Activated naive CD4-positive, alpha-beta T cell treated with anti-CD3 and anti-CD28 coated beads, Interleukin-2, amount 50 U/mL, for 24 hours (primary cell): ENCODE data around the gene CNOT11.

Experiments
- H3K27ac Mint-ChIP-seq: one replicate; pipeline ENCODE4 v1.8.0; 2021; ENCODE audit warnings: mild to moderate bottlenecking, mixed read lengths
- H3K27me3 Mint-ChIP-seq: one replicate; pipeline ENCODE4 v1.8.0; 2021; ENCODE audit warnings: mixed read lengths
- H3K36me3 Mint-ChIP-seq: one replicate; pipeline ENCODE4 v1.8.0; 2021; ENCODE audit warnings: mixed read lengths
- H3K4me1 Mint-ChIP-seq: one replicate; pipeline ENCODE4 v1.8.0; 2021; ENCODE audit warnings: mixed read lengths
- H3K4me3 Mint-ChIP-seq: one replicate; pipeline ENCODE4 v1.8.0; 2021; ENCODE audit warnings: mild to moderate bottlenecking, mixed read lengths
- H3K9me3 Mint-ChIP-seq: one replicate; pipeline ENCODE4 v1.8.0; 2021; ENCODE audit warnings: mixed read lengths

Gene CNOT11

DNA sequence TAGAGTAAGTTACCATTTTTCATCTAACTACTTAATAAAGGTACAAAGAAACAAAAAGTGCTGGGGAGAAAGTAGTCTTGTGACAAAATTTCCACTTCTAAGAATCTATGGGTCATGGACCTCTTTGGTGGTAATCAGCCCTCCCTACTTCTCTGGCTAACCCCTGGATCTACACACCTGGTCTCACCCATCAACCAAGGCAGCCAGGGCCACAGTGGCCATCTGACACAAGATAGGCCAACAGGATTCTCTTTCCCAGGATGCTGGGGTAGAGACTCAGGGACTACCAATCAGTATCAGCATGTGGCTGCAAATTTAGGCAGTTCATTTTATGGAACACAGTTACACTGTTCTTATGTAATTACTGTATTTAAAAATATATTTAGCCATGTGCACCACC lies 38.0 kb downstream of the CNOT11 start:
- Mint-ChIP-seq H3K9me3 (no peaks in the 10 kb centered on the region), H3K4me1 (peaks cover 37% of the 10 kb centered on the region), H3K27ac (no peak overlapping the region), H3K36me3 (peaks cover 18% of the 10 kb centered on the region), H3K27me3 (no peaks in the 10 kb centered on the region), H3K4me3 (no peak overlapping the region)

DNA sequence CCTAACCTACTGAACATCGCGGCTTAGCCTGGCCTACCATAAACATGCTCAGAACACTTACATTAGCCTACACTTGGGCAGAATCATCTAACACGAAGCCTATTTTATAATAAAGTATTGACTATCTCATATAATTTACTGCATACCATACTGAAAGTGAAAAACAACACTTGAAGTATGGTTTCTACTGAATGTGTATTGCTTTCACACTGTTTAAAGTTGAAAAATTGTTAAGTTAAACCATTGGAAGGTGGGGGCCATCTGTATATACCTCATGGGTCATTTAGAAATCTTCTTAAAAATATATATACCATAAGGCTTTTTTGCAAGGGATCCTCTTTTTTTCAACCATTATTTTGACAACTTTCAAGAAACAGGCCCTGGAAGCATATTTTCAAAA lies 39.3 kb downstream of the CNOT11 start:
- H3K4me3 Mint-ChIP-seq, result no peak overlapping the region
- no peaks in the 10 kb centered on the region for H3K27me3 Mint-ChIP-seq
- no peak overlapping the region for H3K27ac Mint-ChIP-seq
- peaks cover 42% of the 10 kb centered on the region for H3K4me1 Mint-ChIP-seq
- H3K9me3 Mint-ChIP-seq, result no peaks in the 10 kb centered on the region
- peaks cover 18% of the 10 kb centered on the region for H3K36me3 Mint-ChIP-seq

- H3K9me3 Mint-ChIP-seq, result no peaks in the 10 kb centered on the region
- H3K36me3 Mint-ChIP-seq, result peaks cover 17% of the 10 kb centered on the region
- H3K4me3 Mint-ChIP-seq, result no peak overlapping the region
- no peak overlapping the region for H3K27ac Mint-ChIP-seq
- peaks cover 48% of the 10 kb centered on the region for H3K4me1 Mint-ChIP-seq
- no peaks in the 10 kb centered on the region for H3K27me3 Mint-ChIP-seq
Measured at GRCh38 chr2:101293544-101293943, 40.9 kb downstream of the CNOT11 start.

- Mint-ChIP-seq H3K4me1 (peaks cover 56% of the 10 kb centered on the region), H3K27ac (no peak overlapping the region), H3K27me3 (no peaks in the 10 kb centered on the region), H3K36me3 (peaks cover 14% of the 10 kb centered on the region), H3K4me3 (no peak overlapping the region), H3K9me3 (no peaks in the 10 kb centered on the region)
Measured at GRCh38 chr2:101294861-101295260, 42.2 kb downstream of the CNOT11 start.

DNA sequence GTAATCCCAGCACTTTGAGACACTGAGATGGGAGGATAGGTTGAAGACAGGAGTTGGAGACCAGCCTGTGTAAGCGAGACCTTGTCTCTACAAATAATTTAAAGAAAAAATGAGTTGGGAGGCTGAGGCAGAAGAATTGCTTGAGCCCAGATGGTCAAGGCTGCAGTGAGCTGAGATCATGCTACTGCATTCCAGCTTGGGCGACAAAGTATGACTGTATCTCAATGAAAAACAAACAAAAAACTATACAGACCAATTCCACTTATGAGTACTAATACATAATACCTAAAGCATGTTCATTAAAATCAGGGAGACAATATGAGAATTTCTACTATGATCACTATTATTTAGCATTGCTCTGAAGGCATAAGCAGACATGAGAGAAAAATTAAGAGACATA lies 43.2 kb downstream of the CNOT11 start:
- no peaks in the 10 kb centered on the region for H3K9me3 Mint-ChIP-seq
- H3K27ac Mint-ChIP-seq, result peak overlapping the region; percentile 56
- peaks cover 66% of the 10 kb centered on the region for H3K4me1 Mint-ChIP-seq
- no peak overlapping the region for H3K4me3 Mint-ChIP-seq
- H3K27me3 Mint-ChIP-seq, result no peaks in the 10 kb centered on the region
- peaks cover 10% of the 10 kb centered on the region for H3K36me3 Mint-ChIP-seq

- Mint-ChIP-seq H3K4me1 (peaks cover 70% of the 10 kb centered on the region), H3K27ac (no peak overlapping the region), H3K36me3 (peaks cover 10% of the 10 kb centered on the region), H3K27me3 (no peaks in the 10 kb centered on the region), H3K9me3 (no peaks in the 10 kb centered on the region), H3K4me3 (peak overlapping the region; percentile 47)
Measured at GRCh38 chr2:101296371-101296770, 43.7 kb downstream of the CNOT11 start.

DNA sequence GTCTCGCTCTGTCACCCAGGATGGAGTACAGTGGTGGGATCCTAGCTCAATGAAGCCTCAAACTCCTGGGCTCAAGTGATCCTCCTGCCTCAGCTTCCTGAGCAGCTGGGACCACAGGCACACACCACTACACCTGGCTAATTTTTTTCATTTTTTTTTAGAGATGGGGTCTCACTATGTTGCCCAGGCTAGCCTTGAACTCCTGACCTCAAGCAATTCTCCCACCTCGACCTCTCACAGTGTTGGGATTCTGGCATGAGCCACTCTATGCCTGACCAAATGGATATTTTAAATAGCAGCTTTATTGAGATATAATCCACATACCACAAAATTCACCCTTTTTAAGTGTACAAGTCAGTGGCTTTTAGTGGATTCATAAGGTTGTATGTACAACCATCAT lies 44.7 kb downstream of the CNOT11 start:
- H3K27ac Mint-ChIP-seq, result no peak overlapping the region

DNA sequence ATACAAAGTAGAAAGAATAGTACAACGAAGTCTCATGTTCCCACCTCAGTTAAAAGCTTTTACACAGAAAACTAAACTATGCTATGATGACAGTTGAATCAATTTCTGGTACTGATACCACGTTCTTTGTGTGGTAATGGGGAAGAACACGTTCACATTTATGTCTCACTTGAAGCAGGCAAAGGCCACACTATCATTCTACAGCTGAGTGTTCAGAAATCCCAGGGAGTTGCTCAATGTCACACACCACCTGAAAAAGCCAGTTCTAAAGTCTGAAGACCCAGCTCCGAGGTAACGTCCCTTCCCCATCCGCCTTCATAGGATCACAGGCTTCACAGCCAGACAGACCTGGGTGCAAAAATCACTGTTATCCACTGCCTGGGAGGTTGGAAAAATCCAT lies 46.9 kb downstream of the CNOT11 start:
- H3K4me3 Mint-ChIP-seq, result peak overlapping the region; percentile 68
- peaks cover 12% of the 10 kb centered on the region for H3K36me3 Mint-ChIP-seq
- H3K27me3 Mint-ChIP-seq, result no peaks in the 10 kb centered on the region
- peaks cover 92% of the 10 kb centered on the region for H3K4me1 Mint-ChIP-seq
- H3K9me3 Mint-ChIP-seq, result no peaks in the 10 kb centered on the region
- H3K27ac Mint-ChIP-seq, result peak overlapping the region; percentile 52

More for the DNA sequence above, 44.7 kb downstream of the CNOT11 start:
- H3K9me3 Mint-ChIP-seq, result no peaks in the 10 kb centered on the region
- H3K36me3 Mint-ChIP-seq, result peaks cover 12% of the 10 kb centered on the region
- H3K27me3 Mint-ChIP-seq, result no peaks in the 10 kb centered on the region
- H3K4me1 Mint-ChIP-seq, result peaks cover 80% of the 10 kb centered on the region
- H3K4me3 Mint-ChIP-seq, result peak overlapping the region; percentile 64

DNA sequence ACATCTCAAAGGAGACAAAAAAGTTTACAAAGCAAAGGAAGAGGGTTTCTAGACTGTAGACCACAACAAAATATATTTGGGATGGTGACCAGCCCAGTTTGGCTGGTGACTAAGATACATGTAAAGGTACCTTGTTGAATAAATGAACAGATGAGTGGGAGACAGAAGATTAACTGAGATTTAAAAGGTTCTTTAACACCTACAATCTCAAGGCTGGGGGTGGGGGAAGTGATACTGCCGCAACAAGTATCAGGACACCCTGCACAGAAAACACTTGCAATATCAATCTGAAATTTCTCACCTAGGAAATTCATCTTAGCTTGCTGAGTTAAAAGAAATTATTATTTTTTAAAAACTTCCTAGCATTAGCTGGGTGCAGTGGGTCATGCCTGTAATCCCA lies 47.5 kb downstream of the CNOT11 start:
- H3K9me3 Mint-ChIP-seq, result no peaks in the 10 kb centered on the region
- H3K4me3 Mint-ChIP-seq, result peak overlapping the region; percentile 68
- H3K27me3 Mint-ChIP-seq, result no peaks in the 10 kb centered on the region
- no peak overlapping the region for H3K27ac Mint-ChIP-seq
- peaks cover 12% of the 10 kb centered on the region for H3K36me3 Mint-ChIP-seq
- H3K4me1 Mint-ChIP-seq, result peaks cover 91% of the 10 kb centered on the region

GRCh38 chr2:101300836-101301235 lies 48.1 kb downstream of the CNOT11 start:
- Mint-ChIP-seq H3K27me3 (no peaks in the 10 kb centered on the region), H3K27ac (peak overlapping the region; percentile 15), H3K4me1 (peaks cover 93% of the 10 kb centered on the region), H3K36me3 (peaks cover 12% of the 10 kb centered on the region), H3K4me3 (peak overlapping the region; percentile 40), H3K9me3 (no peaks in the 10 kb centered on the region)

GRCh38 chr2:101302016-101302415 lies 49.3 kb downstream of the CNOT11 start:
- Mint-ChIP-seq H3K4me1 (peaks cover 93% of the 10 kb centered on the region), H3K9me3 (no peaks in the 10 kb centered on the region), H3K27me3 (no peaks in the 10 kb centered on the region), H3K27ac (no peak overlapping the region), H3K36me3 (peaks cover 10% of the 10 kb centered on the region), H3K4me3 (peak overlapping the region; percentile 70)

DNA sequence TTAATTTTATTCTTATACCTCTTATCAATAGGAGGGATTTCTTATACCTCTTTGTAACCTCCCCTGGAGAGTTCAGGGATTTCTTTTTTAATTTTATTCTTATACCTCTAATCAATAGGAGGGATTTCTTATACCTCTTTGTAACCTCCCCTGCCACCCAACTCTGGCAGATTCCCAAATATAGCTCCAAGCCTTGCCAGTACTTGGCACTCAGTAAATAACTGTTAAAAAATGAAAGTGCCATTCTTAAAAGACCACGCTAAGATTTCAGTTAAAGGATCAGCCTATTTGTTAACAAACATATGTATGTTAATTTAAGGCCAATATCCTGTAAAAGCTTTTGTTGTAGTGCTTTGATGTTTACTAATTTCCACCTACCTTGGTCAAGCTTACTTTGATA lies 51.0 kb downstream of the CNOT11 start:
- peaks cover 11% of the 10 kb centered on the region for H3K36me3 Mint-ChIP-seq
- peaks cover 82% of the 10 kb centered on the region for H3K4me1 Mint-ChIP-seq
- H3K9me3 Mint-ChIP-seq, result no peaks in the 10 kb centered on the region
- H3K27me3 Mint-ChIP-seq, result no peaks in the 10 kb centered on the region
- peak overlapping the region; percentile 31 for H3K27ac Mint-ChIP-seq
- peak overlapping the region; percentile 64 for H3K4me3 Mint-ChIP-seq

- Mint-ChIP-seq H3K4me3 (peak overlapping the region; percentile 96), H3K36me3 (peaks cover 11% of the 10 kb centered on the region), H3K27me3 (no peaks in the 10 kb centered on the region), H3K4me1 (peaks cover 81% of the 10 kb centered on the region), H3K27ac (peak overlapping the region; percentile 98), H3K9me3 (no peaks in the 10 kb centered on the region)
Measured at GRCh38 chr2:101305035-101305434, 52.3 kb downstream of the CNOT11 start.

GRCh38 chr2:101305492-101306078 lies 52.9 kb downstream of the CNOT11 start:
- H3K4me3 Mint-ChIP-seq, result peak overlapping the region; percentile 96
- H3K36me3 Mint-ChIP-seq, result peaks cover 11% of the 10 kb centered on the region
- no peaks in the 10 kb centered on the region for H3K27me3 Mint-ChIP-seq
- peak overlapping the region; percentile 98 for H3K27ac Mint-ChIP-seq
- H3K4me1 Mint-ChIP-seq, result peaks cover 81% of the 10 kb centered on the region
- H3K9me3 Mint-ChIP-seq, result no peaks in the 10 kb centered on the region

- Mint-ChIP-seq H3K4me1 (peaks cover 82% of the 10 kb centered on the region), H3K27ac (peak overlapping the region; percentile 98), H3K4me3 (peak overlapping the region; percentile 96), H3K27me3 (no peaks in the 10 kb centered on the region), H3K9me3 (no peaks in the 10 kb centered on the region), H3K36me3 (peaks cover 11% of the 10 kb centered on the region)
Measured at GRCh38 chr2:101306410-101306809, 53.7 kb downstream of the CNOT11 start.

DNA sequence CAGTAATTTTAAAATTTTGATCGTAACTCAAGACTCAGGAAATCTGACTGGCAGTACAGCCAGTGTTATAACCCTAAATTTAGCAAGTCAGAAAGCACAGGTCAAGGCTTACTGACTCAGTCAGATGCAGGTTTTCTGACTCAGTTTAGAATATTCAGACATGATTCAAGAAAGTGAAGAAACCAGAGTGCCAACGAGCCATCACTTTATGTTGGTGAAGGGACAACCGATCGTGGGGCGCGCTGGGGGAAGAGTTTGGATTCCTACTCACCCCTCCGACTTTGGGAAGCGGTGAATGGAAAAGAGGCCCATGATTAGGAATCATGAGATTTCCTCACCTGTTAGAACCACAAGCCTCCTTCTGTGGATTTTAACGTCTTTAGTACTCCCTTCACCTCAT lies 54.8 kb downstream of the CNOT11 start:
- Mint-ChIP-seq H3K4me3 (peak overlapping the region; percentile 96), H3K27me3 (no peaks in the 10 kb centered on the region), H3K9me3 (no peaks in the 10 kb centered on the region), H3K36me3 (peaks cover 7% of the 10 kb centered on the region), H3K4me1 (peaks cover 82% of the 10 kb centered on the region), H3K27ac (peak overlapping the region; percentile 98)

- Mint-ChIP-seq H3K27me3 (no peaks in the 10 kb centered on the region), H3K4me1 (peaks cover 80% of the 10 kb centered on the region), H3K27ac (peak overlapping the region; percentile 98)
Measured at GRCh38 chr2:101307950-101308431, 55.3 kb downstream of the CNOT11 start.

More at GRCh38 chr2:101307950-101308431, 55.3 kb downstream of the CNOT11 start:
- peak overlapping the region; percentile 96 for H3K4me3 Mint-ChIP-seq
- no peaks in the 10 kb centered on the region for H3K9me3 Mint-ChIP-seq
- peaks cover 6% of the 10 kb centered on the region for H3K36me3 Mint-ChIP-seq
